Eye (tissue), 1 donor: ENCODE results near the gene EPS8L2.
A peak's percentile ranks its signal among the peaks of the same experiment; 100 is the strongest.
"Not testable (repeated sequence)": the region's sequence is repeated elsewhere in the genome, so short reads cannot be mapped to it uniquely, and the experiment has no call there.

Experiments used
- DNase-seq: peaks from one replicate; pipeline ENCODE4 v3.0.0-alpha.2; 2015

EPS8L2 gene

GRCh38 chr11:726278-727220 is 20.5 kb downstream of the EPS8L2 start:
- peak; percentile 76 for DNase-seq

DNA sequence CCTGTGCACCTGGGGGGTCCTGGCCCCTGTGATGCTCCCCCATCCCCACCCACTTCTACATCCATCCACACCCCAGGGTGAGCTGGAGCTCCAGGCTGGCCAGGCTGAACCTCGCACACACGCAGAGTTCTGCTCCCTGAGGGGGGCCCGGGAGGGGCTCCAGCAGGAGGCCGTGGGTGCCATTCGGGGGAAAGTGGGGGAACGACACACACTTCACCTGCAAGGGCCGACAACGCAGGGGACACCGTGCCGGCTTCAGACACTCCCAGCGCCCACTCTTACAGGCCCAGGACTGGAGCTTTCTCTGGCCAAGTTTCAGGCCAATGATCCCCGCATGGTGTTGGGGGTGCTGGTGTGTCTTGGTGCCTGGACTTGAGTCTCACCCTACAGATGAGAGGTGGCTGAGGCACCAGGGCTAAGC is 21.3 kb downstream of the EPS8L2 start:
- DNase-seq: no peak

DNA sequence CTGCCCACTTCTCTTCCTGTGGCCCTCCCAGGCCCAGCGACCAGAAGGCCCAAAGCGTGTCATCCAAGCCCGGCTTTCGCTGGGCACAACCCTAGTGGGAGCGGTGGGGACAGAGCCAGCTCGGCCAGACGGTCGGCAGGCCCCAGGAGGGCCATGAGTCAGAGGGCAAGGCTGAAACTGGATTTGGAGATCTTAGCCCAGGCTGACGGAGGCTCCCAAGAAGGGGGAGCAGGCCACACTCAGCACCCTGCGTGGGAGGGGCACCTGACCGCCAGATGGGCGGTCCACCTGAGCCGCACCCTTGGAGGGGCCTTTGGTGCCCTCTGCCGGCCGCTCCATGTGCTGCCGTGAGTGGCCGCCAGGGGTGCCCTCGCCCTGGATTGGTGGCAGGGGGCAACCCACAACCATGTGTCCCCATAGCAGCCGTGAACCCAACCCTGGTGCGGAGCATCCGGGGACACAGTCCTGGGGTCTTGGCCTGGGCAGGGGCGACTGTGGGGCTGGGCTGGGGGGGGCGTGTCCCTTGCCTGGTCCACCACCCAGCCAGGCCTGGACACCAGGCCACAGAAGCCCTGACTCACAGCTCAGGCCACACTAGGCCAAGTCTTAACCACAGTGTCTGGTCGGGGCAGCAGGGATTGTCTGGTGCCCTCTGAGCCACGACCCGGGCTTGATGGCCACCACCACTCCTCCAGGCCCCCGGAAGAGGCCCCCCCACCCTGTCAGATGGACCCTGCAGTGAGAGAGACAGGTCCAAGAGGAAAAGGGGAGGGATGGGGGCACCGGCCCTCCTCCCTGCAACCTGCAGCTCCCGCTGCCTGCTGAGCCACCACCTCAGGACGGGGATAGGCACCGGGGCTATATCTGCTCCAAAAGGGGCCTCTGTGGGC is 22.1 kb downstream of the EPS8L2 start:
- DNase-seq: peak; percentile 84

GRCh38 chr11:728901-729491 is 23.0 kb downstream of the EPS8L2 start:
- no peak for DNase-seq

DNA sequence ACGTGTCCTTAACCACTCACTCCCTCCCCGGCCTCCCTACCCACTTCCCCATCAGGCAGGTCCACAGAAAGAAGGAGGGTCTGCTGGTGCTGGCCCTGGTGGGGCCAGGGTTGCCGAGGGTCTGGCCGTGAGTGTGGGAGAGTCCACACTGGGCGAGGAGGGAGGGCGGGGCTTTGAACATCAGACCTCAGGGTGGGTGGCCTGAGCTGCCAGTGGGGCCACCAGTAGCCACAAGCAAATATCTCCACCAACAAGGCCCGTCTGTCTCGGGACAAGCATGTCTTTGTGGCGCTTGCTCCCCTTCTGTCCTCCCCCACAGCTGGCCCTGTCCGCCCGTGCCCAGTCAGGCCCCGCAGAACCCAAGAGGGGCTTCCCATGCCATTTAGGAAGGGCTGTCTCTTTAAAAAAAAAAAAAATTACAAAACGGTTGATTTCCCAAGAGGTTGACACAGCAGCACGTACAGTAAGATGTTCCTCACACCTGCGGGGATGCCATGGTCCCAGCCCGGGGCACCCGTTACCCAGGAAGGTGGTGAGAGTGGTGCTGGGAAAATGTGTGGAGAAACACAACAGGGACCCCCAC is 23.6 kb downstream of the EPS8L2 start:
- DNase-seq: no peak

- DNase-seq: no peak
Observed at GRCh38 chr11:733072-733471, 27.0 kb downstream of the EPS8L2 start.

DNA sequence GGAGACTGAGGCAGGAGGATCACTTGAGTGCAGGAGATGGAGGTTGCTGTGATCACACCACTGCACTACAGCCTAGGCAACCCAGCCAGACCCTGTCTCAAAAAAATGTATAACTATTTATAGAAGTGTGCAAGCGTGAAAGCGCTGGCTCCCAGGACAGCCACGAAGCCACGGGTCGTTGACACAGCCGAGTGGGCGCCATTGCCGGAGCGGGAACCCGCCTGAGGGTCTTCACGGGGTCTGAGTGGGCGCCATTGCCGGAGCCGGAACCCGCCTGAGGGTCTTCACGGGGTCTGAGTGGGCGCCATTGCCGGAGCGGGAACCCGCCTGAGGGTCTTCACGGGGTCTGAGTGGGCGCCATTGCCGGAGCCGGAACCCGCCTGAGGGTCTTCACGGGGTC is 28.5 kb downstream of the EPS8L2 start:
- DNase-seq: not testable (repeated sequence)

- no peak for DNase-seq
Observed at GRCh38 chr11:737366-737765, 31.3 kb downstream of the EPS8L2 start.

DNA sequence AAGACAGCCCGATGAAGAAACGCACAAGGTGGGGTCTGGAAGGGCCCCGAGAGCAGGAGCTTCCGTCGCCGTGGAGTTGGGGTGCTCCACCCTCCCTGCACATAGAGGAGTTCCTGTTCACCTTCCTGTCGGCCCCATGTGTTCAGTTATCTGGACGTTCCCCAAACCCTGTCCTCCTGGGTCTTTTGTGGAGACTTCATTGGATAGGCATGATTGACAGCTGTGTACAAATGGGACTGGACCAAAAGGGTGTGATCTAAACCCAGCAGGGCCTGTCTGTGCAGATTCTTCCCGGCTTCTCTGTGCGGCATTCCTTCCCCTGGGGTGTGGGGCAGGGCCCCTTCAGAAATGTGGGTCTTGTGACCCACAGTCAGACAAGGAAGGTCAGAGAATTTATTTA is 31.9 kb downstream of the EPS8L2 start:
- not testable (repeated sequence) for DNase-seq

GRCh38 chr11:742156-742546 is 36.1 kb downstream of the EPS8L2 start:
- no peak for DNase-seq

GRCh38 chr11:742571-743201 is 36.7 kb downstream of the EPS8L2 start:
- DNase-seq: no peak

GRCh38 chr11:745428-745827 is 39.4 kb downstream of the EPS8L2 start:
- no peak for DNase-seq

GRCh38 chr11:746289-747157 is 40.5 kb downstream of the EPS8L2 start:
- DNase-seq: peak; percentile 71

GRCh38 chr11:747158-748006 is 41.4 kb downstream of the EPS8L2 start, which contains the start of gene TALDO1:
TALDO1 (plus strand) TSS chr11:747464; CDS start chr11:747482, 18 bp downstream.
- peak; percentile 96 for DNase-seq

GRCh38 chr11:748007-748359 is 42.0 kb downstream of the EPS8L2 start:
- DNase-seq: peak; percentile 23

DNA sequence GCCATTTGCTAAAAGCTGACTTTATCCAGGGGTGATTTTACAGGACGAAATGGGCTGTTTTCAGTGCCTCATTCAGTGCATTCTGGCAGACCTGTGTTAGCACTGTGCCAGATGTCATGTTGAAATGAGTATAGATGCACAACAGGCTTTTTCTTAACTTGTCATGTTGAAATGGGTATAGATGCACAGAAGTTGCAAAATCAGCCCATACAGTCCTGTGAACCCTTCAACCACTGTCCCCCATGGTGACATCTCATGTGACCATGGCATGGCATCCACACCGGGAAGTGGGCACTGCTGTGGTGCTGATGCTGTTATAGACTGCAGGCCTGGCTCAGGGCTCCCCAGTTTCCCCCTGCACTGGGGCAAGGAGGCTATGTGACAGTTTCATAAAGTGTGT is 43.7 kb downstream of the EPS8L2 start:
- no peak for DNase-seq

DNA sequence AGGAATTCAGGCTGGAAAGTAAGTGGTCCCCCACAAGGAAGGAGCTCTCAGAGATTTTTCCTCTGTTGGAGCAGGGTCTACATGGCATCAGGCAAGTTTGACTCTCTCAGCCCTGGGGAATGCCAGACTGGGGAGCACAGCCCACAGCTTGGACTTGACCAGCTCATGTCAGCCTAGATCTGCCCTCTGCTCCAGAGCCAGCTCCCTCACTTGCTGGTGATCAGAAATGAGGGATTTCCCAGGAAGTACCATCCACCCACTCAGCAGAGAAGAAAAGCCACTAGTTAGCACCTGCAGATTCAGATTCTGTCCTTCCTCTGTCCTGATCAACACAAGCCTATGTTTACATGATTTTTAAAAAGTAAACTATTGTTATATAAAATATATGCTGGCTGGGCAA is 54.2 kb downstream of the EPS8L2 start:
- DNase-seq: no peak

DNA sequence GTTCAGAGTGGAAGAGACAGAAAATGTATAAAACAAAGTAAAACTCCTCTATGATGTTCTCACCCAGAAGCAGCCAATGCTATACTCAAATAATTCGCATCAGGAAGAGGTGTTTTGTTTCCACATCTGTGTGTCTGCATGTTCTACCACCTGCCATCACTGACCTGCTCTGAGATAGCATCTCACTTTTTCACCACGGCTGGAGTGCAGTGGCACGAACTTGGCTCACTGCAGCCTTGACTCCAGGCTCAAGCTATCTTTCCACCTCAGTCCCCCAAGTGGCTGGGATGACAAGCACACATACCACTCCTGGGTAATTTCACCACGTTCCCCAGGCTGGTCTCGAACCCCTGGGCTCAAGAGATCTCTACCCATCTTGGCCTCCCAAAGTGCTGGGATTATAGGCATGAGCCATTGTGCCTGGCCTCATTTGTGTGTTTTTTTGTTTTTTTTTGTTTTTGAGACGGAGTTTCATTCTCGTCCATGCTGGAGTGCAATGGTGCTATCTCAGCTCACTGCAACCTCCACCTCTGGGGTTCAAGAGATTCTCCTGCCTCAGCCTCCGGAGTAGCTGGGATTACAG is 55.6 kb downstream of the EPS8L2 start:
- DNase-seq: no peak

DNA sequence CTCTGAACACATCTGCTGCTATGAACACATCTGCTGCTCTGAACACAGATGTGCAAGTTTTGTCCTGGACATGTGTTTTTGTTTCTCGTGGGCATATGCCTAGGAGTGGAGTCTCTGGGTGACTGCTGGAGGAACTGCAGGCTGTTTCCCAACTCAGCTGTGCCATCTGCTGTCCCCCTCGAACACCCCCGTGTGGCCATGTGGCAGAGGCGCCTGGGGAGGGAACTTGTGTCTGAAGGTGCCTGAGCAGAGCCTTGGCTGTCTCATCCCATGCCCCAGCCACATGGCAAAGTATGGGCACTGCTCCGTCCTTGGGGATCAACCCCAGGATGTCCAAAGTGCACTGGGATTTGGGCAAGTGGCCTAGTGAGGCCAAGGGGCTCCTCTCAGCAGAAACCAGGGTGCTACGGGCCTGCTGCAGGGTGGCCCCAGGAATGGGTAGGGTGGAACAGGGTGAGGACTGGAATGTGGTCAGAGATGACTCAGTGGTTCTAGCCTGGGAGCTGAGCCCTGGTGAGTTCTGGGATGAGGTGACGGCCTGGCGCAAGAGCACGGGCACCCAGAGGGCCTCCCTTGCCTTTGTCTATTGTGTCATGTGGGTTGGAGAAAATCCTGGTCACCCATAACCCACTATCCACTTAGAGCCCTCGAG is 56.5 kb downstream of the EPS8L2 start:
- peak; percentile 49 for DNase-seq
